H1 (cell line): ENCODE results near the gene TTC34. TPM values are rescaled to one million over a fixed set of nuclear protein-coding genes. Genes with fewer than 3 reads are reported as not detected.

Source experiments
- BCL11A ChIP-seq, 2 experiments: IDR thresholded peaks; one replicate each; pipeline ENCODE4 v1.6.1; 2011; ENCODE audit warnings: low read depth in 2 of 2, low read length in 2 of 2, mild to moderate bottlenecking in 2 of 2
- CHD7 ChIP-seq: fragments of 300-600 bp; sonication (generic); IDR thresholded peaks from 2 replicates; pipeline ENCODE4 v1.7.1; 2012; ENCODE audit warnings: low read length, moderate library complexity, mild to moderate bottlenecking, inconsistent platforms; ENCODE audit not compliant: insufficient replicate concordance
- CTBP2 ChIP-seq: IDR thresholded peaks from 2 replicates; pipeline ENCODE4 v1.7.0; 2011; ENCODE audit warnings: borderline replicate concordance, mild to moderate bottlenecking, moderate library complexity, mixed read lengths, low read length; ENCODE audit not compliant: insufficient read depth, insufficient read length
- EZH2 ChIP-seq: fragments of 200-600 bp; sonication (generic); IDR thresholded peaks from 2 replicates; pipeline ENCODE4 v1.7.1; 2012; ENCODE audit warnings: low read depth, mild to moderate bottlenecking, moderate library complexity, low read length, inconsistent platforms; ENCODE audit not compliant: severe bottlenecking
- PHF8 ChIP-seq: fragments of 200-600 bp; sonication (generic); conservative IDR thresholded peaks from 2 replicates; pipeline ENCODE4 v1.7.1; 2012; ENCODE audit warnings: low read depth, mild to moderate bottlenecking, inconsistent platforms, low read length, moderate library complexity
- POLR2A ChIP-seq, 2 experiments: IDR thresholded peaks; 1 replicate in 1 of 2; 2 replicates in 1 of 2; pipeline ENCODE4 v1.6.1; 2011; ENCODE audit warnings: low read depth in 2 of 2, low read length in 2 of 2, mild to moderate bottlenecking in 2 of 2; ENCODE audit errors: control extremely low read depth in 1 of 2
- SIN3A ChIP-seq, 2 experiments: IDR thresholded peaks in 1 of 2; conservative IDR thresholded peaks in 1 of 2; 2 replicates each; pipeline ENCODE4 v1.6.1; 2011 to 2012; ENCODE audit warnings: low read length in 2 of 2, improper control_type of control experiment in 1 of 2, low read depth in 1 of 2, mild to moderate bottlenecking in 1 of 2
- polyA plus RNA-seq, 7 experiments: library from polyadenylated mRNA; depleted of rRNA in 3 of 7; stranded (reverse) in 5 of 7; unstranded in 2 of 7; fragments of >200 nt in 5 of 7; fragments of 200-250 nt in 2 of 7; gene quantifications; 1 replicate in 5 of 7; 2 replicates in 1 of 7; 4 replicates in 1 of 7; pipeline versions ENCODE4 v1.2.1 to v1.2.3, GENCODE V29; 2011 to 2013; ENCODE audit warnings: missing spikeins in 2 of 7, mixed read lengths in 2 of 7
- total RNA-seq: library from RNA; stranded (reverse); fragmentation: NEBNext Ultra II Directional; extraction: Animal tissue kit (Norgen Biotek cat#: 25700); gene quantifications from 2 replicates; pipeline ENCODE4 v1.2.1, GENCODE V29; 2021
- TF ChIP-seq, protein P1 (sequence below): IDR thresholded peaks from 2 replicates; pipeline ENCODE4 v1.6.1; 2012; ENCODE audit warnings: inconsistent platforms

TTC34 gene
- total and polyA plus RNA-seq, 2 of the 8 experiments (the other 6 are each of a cell fraction or from before 2014, with no cell fraction given): 0.23 to 0.50 TPM

DNA sequence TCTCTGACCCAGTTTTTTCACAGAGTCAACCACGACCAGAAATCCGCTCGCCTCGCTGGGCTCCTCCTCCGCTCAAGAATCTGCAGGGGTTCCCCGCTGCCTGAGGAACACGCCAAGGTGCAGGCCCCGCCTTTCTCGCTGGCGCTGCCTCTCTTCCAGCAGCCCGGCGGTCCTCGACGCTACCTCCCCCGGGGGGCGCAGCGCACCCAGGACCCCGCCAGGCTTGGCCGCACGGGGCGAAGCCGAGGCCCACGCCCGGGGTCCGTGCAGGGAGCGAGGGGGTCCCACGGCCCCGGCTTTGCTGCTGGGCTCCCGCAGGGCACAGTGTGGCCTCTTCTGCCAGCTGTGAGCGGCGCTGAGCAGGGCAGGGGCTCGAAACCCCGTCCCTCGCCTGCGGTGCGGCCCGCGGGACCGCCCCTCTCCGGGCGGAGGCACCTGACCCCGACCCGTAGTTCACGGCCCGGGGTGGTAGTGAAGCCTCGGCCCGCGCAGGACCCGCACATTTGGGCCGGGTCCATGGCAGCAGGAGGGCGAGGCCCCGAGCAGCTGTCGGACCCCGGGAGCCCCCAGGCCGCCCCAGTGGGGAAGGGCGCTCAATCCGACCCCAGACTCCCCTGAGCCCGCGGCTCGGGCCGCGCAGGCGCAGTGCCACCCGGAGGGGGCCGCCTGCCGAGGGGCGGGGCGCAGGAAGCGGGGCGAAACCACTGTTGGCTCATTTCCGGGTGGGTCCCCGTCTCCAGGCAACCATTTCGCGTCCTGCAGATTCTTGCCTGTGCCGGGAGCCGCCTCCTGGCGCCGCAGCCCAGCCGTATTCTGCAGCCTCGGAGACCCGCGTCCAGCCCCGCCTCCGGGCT lies 158.7 kb downstream of the TTC34 start (continued):
- TF ChIP-seq CHD7 (no peak), PHF8 (peak; percentile 76), POLR2A (IDR thresholded peaks at IDR 0.05; ENCODE audit: control extremely low read depth in 1 of 2, low read depth in 2 of 2, low read length in 2 of 2) (peak in 1 of 2 experiments; percentile 60; a peak in 1 of 3 replicates), CTBP2 (no peak), EZH2 (peak; percentile 22), BCL11A (IDR thresholded peaks at IDR 0.05; ENCODE audit: low read depth in 2 of 2, low read length in 2 of 2) (no peak), SIN3A (conservative IDR thresholded peaks at IDR 0.05 in 1 of 2, IDR thresholded peaks at IDR 0.05 in 1 of 2; ENCODE audit: low read depth in 1 of 2, low read length in 2 of 2) (peak; percentile 91 to 95)
- TF ChIP-seq, protein P1, sequence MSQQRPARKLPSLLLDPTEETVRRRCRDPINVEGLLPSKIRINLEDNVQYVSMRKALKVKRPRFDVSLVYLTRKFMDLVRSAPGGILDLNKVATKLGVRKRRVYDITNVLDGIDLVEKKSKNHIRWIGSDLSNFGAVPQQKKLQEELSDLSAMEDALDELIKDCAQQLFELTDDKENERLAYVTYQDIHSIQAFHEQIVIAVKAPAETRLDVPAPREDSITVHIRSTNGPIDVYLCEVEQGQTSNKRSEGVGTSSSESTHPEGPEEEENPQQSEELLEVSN: 0 out of 2 replicates have a peak, but pooled peaks have one; percentile 40
